AG09309 (cell line): ENCODE results near the gene TFR2.

Experiments
- DNase-seq: peaks from one replicate; pipeline ENCODE4 v3.0.0-alpha.2; 2010; ENCODE audit warnings: low read depth
- H3K4me3 ChIP-seq: 2 replicates; pipeline ENCODE4 v1.5.1; 2011; ENCODE audit warnings: mild to moderate bottlenecking, low read depth, low read length, moderate library complexity; ENCODE audit not compliant: control insufficient read depth
- TF ChIP-seq, protein P1 (sequence below): IDR thresholded peaks from 2 replicates; pipeline ENCODE4 v1.5.1; 2011; ENCODE audit warnings: mild to moderate bottlenecking, low read depth, low read length, inconsistent platforms; ENCODE audit not compliant: insufficient read depth, control insufficient read depth; ENCODE audit errors: missing control alignments

The TFR2 gene

GRCh38 chr7:100632951-100633717, 8.2 kb downstream of the TFR2 start:
- TF ChIP-seq, protein P1, sequence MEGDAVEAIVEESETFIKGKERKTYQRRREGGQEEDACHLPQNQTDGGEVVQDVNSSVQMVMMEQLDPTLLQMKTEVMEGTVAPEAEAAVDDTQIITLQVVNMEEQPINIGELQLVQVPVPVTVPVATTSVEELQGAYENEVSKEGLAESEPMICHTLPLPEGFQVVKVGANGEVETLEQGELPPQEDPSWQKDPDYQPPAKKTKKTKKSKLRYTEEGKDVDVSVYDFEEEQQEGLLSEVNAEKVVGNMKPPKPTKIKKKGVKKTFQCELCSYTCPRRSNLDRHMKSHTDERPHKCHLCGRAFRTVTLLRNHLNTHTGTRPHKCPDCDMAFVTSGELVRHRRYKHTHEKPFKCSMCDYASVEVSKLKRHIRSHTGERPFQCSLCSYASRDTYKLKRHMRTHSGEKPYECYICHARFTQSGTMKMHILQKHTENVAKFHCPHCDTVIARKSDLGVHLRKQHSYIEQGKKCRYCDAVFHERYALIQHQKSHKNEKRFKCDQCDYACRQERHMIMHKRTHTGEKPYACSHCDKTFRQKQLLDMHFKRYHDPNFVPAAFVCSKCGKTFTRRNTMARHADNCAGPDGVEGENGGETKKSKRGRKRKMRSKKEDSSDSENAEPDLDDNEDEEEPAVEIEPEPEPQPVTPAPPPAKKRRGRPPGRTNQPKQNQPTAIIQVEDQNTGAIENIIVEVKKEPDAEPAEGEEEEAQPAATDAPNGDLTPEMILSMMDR, result peak; percentile 50
- peak overlapping the region; percentile 50 for H3K4me3 ChIP-seq
- DNase-seq, result no peak

DNA sequence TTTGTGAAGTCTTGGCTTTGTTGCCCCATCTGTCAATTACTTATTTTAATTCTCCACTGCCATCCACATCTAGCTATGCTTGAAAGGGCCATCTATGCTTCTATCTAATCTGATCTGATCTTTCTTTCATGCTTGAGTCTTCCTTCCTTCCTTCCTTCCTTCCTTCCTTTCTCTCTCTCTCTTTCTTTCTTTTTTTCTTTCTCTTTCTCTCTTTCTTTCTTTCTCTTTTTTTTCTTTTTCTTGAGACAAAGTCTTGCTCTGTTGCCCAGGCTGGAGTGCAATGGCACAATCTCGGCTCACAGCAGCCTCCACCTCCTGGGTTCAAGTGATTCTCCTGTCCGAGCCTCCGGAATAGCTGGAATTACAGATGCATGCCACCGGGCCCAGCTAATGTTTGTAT, 11.3 kb downstream of the TFR2 start:
- TF ChIP-seq, protein P1, result no peak
- no peak overlapping the region for H3K4me3 ChIP-seq
- DNase-seq, result no peak

DNA sequence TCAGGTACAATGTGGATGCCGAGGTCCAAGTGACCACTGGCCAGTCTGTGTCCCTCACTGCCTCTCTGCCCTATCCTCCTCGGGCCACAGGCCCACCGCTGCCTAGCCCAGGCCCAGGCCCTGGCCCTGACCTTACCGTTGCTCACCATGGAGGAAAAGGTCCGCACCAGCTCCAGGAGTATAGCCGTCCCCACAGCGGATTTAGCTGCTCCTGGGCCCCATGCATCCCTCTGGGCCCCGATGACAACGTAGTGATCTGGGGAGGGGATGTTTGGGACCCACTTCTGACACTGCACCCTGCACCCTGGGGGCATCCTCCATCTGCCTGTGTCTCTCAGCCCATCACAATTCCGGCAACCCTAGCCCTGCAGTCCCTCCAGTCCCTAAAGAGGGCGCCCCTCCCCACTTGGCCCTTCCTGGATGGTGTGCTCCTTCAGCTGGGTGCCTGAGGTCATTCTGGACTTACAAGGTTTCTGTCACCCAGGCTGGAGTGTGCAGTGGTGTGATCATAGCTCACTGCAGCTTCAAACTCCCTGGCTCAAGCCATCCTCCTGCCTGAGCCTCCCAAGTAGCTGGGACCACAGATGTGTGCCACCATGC, 12.1 kb downstream of the TFR2 start:
- TF ChIP-seq, protein P1, result peak; percentile 42
- no peak for DNase-seq

DNA sequence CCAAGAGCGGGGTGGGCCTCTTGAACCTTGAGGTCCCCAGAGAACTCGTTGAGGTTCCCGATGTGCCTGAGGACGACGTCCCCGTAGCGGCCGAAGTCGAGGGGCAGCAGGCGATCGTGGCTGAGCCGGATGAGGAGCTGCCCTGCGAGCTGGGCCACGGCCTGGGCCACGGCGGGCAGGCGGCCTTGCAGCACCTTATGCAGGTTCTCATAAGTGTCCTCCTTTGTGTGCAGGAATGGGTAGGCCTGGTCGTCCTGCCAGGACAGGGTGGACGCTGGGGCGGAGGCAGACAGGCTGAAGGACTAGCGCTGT, 14.2 kb downstream of the TFR2 start:
- no peak overlapping the region for H3K4me3 ChIP-seq

More for the DNA sequence above, 12.1 kb downstream of the TFR2 start:
- no peak overlapping the region for H3K4me3 ChIP-seq

GRCh38 chr7:100626530-100627237, 14.7 kb downstream of the TFR2 start:
- DNase-seq, result peak; percentile 11
- H3K4me3 ChIP-seq, result peak overlapping the region; percentile 13
- TF ChIP-seq, protein P1, result no peak

More for the DNA sequence above, 14.2 kb downstream of the TFR2 start:
- TF ChIP-seq, protein P1, result no peak
- DNase-seq, result no peak

- no peak for DNase-seq
- TF ChIP-seq, protein P1, result no peak
- H3K4me3 ChIP-seq, result no peak overlapping the region; the same call in 1 of the 2 replicates
These were observed 15.3 kb downstream of the TFR2 start for GRCh38 chr7:100626055-100626454.
